ENCODE results near the gene FOXL3.

FOXL3 gene

GRCh38 chr7:325811-326210 lies 35.8 kb downstream of the FOXL3 start:
- no peak for DNase-seq
- ChIA-PET CTCF (interaction anchor here (1.4 kb wide), 1 partner anchor 310 kb away, joined by 5 read pairs; no protein-coding TSS in a partner anchor), POLR2A (no interaction called here)
- H3K4me1 ChIP-seq (ENCODE audit: control extremely low read depth in 1 of 4, control insufficient read depth in 4 of 4, insufficient read depth in 4 of 4, low read length in 3 of 4), result peaks cover 0 to 3% (median 1%) of the 10 kb centered on the region in 4 experiments
- H3K36me3 ChIP-seq (ENCODE audit: control insufficient read depth in 4 of 4, insufficient read depth in 4 of 4, low read length in 3 of 4), result no peaks in the 10 kb centered on the region
- no peak overlapping the region for H3K4me3 ChIP-seq (ENCODE audit: control insufficient read depth in 1 of 7, extremely low read depth in 1 of 7, insufficient read depth in 4 of 7, low read depth in 2 of 7, low read length in 6 of 7)
- peaks cover 0 to 7% (median 0%) of the 10 kb centered on the region in 5 experiments for H3K27me3 ChIP-seq (replicated peaks in 2 of 5; ENCODE audit: control insufficient read depth in 4 of 5, insufficient read depth in 5 of 5, low read length in 4 of 5)
- H3K9me3 ChIP-seq (ENCODE audit: control extremely low read depth in 1 of 5, control insufficient read depth in 4 of 5, insufficient read depth in 2 of 5, low read depth in 1 of 5, low read length in 4 of 5), result peaks cover 0 to 6% (median 3%) of the 10 kb centered on the region in 5 experiments
- WGBS (ENCODE audit: insufficient coverage), result over 99% methylated on average over 11 of the region's 11 CpGs
- H3K27ac ChIP-seq (ENCODE audit: insufficient read depth in 1 of 2, low read depth in 1 of 2, low read length in 2 of 2, poor library complexity in 1 of 2, severe bottlenecking in 2 of 2), result no peak overlapping the region

- H3K27me3 ChIP-seq (replicated peaks in 2 of 5; ENCODE audit: control insufficient read depth in 4 of 5, insufficient read depth in 5 of 5, low read length in 4 of 5), result peaks cover 0 to 7% (median 3%) of the 10 kb centered on the region in 5 experiments
- no peak overlapping the region for H3K4me3 ChIP-seq (ENCODE audit: control insufficient read depth in 1 of 7, extremely low read depth in 1 of 7, insufficient read depth in 4 of 7, low read depth in 2 of 7, low read length in 6 of 7)
- H3K36me3 ChIP-seq (ENCODE audit: control insufficient read depth in 4 of 4, insufficient read depth in 4 of 4, low read length in 3 of 4), result no peaks in the 10 kb centered on the region
- no peak overlapping the region for H3K27ac ChIP-seq (ENCODE audit: insufficient read depth in 1 of 2, low read depth in 1 of 2, low read length in 2 of 2, poor library complexity in 1 of 2, severe bottlenecking in 2 of 2)
- ChIA-PET CTCF (interaction anchor here (0.5 to 1.4 kb wide), 4 partner anchors 282 to 311 kb away, joined by 3 to 5 read pairs (median 3); no protein-coding TSS in a partner anchor), POLR2A (no interaction called here)
- H3K4me1 ChIP-seq (ENCODE audit: control extremely low read depth in 1 of 4, control insufficient read depth in 4 of 4, insufficient read depth in 4 of 4, low read length in 3 of 4), result peaks cover 0 to 3% (median 1%) of the 10 kb centered on the region in 4 experiments
- DNase-seq, result no peak
- peaks cover 0 to 6% (median 3%) of the 10 kb centered on the region in 5 experiments for H3K9me3 ChIP-seq (ENCODE audit: control extremely low read depth in 1 of 5, control insufficient read depth in 4 of 5, insufficient read depth in 2 of 5, low read depth in 1 of 5, low read length in 4 of 5)
- 98% methylated on average over 8 of the region's 9 CpGs for WGBS (ENCODE audit: insufficient coverage)
These were observed 36.3 kb downstream of the FOXL3 start for GRCh38 chr7:326273-326672.

- ChIA-PET CTCF (interaction anchor here (0.5 to 1.4 kb wide), 3 partner anchors 282 to 310 kb away, joined by 3 read pairs; no protein-coding TSS in a partner anchor), POLR2A (no interaction called here)
- peaks cover 0 to 6% (median 3%) of the 10 kb centered on the region in 5 experiments for H3K9me3 ChIP-seq (ENCODE audit: control extremely low read depth in 1 of 5, control insufficient read depth in 4 of 5, insufficient read depth in 2 of 5, low read depth in 1 of 5, low read length in 4 of 5)
- H3K27me3 ChIP-seq (replicated peaks in 2 of 5; ENCODE audit: control insufficient read depth in 4 of 5, insufficient read depth in 5 of 5, low read length in 4 of 5), result peaks cover 0 to 7% (median 3%) of the 10 kb centered on the region in 5 experiments
- DNase-seq, result no peak
- no peaks in the 10 kb centered on the region for H3K36me3 ChIP-seq (ENCODE audit: control insufficient read depth in 4 of 4, insufficient read depth in 4 of 4, low read length in 3 of 4)
- no peak overlapping the region for H3K4me3 ChIP-seq (ENCODE audit: control insufficient read depth in 1 of 7, extremely low read depth in 1 of 7, insufficient read depth in 4 of 7, low read depth in 2 of 7, low read length in 6 of 7)
- no peak overlapping the region for H3K27ac ChIP-seq (ENCODE audit: insufficient read depth in 1 of 2, low read depth in 1 of 2, low read length in 2 of 2, poor library complexity in 1 of 2, severe bottlenecking in 2 of 2)
- peaks cover 0 to 3% (median 1%) of the 10 kb centered on the region in 4 experiments for H3K4me1 ChIP-seq (ENCODE audit: control extremely low read depth in 1 of 4, control insufficient read depth in 4 of 4, insufficient read depth in 4 of 4, low read length in 3 of 4)
- 100% methylated on average over 6 of the region's 6 CpGs for WGBS (ENCODE audit: insufficient coverage)
These were observed 36.9 kb downstream of the FOXL3 start for GRCh38 chr7:326809-327232.

- ChIA-PET CTCF (interaction anchor here (0.8 to 1.4 kb wide), 2 partner anchors 308 to 309 kb away, joined by 3 read pairs; no protein-coding TSS in a partner anchor), POLR2A (no interaction called here)
- H3K4me3 ChIP-seq (ENCODE audit: control insufficient read depth in 1 of 7, extremely low read depth in 1 of 7, insufficient read depth in 4 of 7, low read depth in 2 of 7, low read length in 6 of 7), result no peak overlapping the region
- H3K27ac ChIP-seq (ENCODE audit: insufficient read depth in 1 of 2, low read depth in 1 of 2, low read length in 2 of 2, poor library complexity in 1 of 2, severe bottlenecking in 2 of 2), result no peak overlapping the region
- WGBS (ENCODE audit: insufficient coverage), result 98% methylated on average over 24 of the region's 29 CpGs
- DNase-seq, result no peak
- H3K27me3 ChIP-seq (replicated peaks in 2 of 5; ENCODE audit: control insufficient read depth in 4 of 5, insufficient read depth in 5 of 5, low read length in 4 of 5), result peaks cover 0 to 7% (median 3%) of the 10 kb centered on the region in 5 experiments
- H3K9me3 ChIP-seq (ENCODE audit: control extremely low read depth in 1 of 5, control insufficient read depth in 4 of 5, insufficient read depth in 2 of 5, low read depth in 1 of 5, low read length in 4 of 5), result peaks cover 0 to 6% (median 3%) of the 10 kb centered on the region in 5 experiments
- no peaks in the 10 kb centered on the region for H3K36me3 ChIP-seq (ENCODE audit: control insufficient read depth in 4 of 4, insufficient read depth in 4 of 4, low read length in 3 of 4)
- H3K4me1 ChIP-seq (ENCODE audit: control extremely low read depth in 1 of 4, control insufficient read depth in 4 of 4, insufficient read depth in 4 of 4, low read length in 3 of 4), result peaks cover 0 to 2% (median under 1%) of the 10 kb centered on the region in 4 experiments
These were observed 37.4 kb downstream of the FOXL3 start for GRCh38 chr7:327233-327931.

GRCh38 chr7:327991-328702 lies 38.2 kb downstream of the FOXL3 start:
- H3K27ac ChIP-seq (ENCODE audit: insufficient read depth in 1 of 2, low read depth in 1 of 2, low read length in 2 of 2, poor library complexity in 1 of 2, severe bottlenecking in 2 of 2), result no peak overlapping the region
- peaks cover 0 to 7% (median 4%) of the 10 kb centered on the region in 5 experiments for H3K27me3 ChIP-seq (replicated peaks in 2 of 5; ENCODE audit: control insufficient read depth in 4 of 5, insufficient read depth in 5 of 5, low read length in 4 of 5)
- H3K9me3 ChIP-seq (ENCODE audit: control extremely low read depth in 1 of 5, control insufficient read depth in 4 of 5, insufficient read depth in 2 of 5, low read depth in 1 of 5, low read length in 4 of 5), result peaks cover 0 to 6% (median 3%) of the 10 kb centered on the region in 5 experiments
- POLR2A ChIA-PET, result no interaction called here
- no peaks in the 10 kb centered on the region for H3K36me3 ChIP-seq (ENCODE audit: control insufficient read depth in 4 of 4, insufficient read depth in 4 of 4, low read length in 3 of 4)
- whole genome bisulfite sequencing (ENCODE audit: insufficient coverage), result 93% methylated on average over 21 of the region's 22 CpGs
- DNase-seq, result no peak
- CTCF ChIA-PET, result no interaction called here
- no peak overlapping the region for H3K4me3 ChIP-seq (ENCODE audit: control insufficient read depth in 1 of 7, extremely low read depth in 1 of 7, insufficient read depth in 4 of 7, low read depth in 2 of 7, low read length in 6 of 7)
- peaks cover 0 to 5% (median 3%) of the 10 kb centered on the region in 4 experiments for H3K4me1 ChIP-seq (ENCODE audit: control extremely low read depth in 1 of 4, control insufficient read depth in 4 of 4, insufficient read depth in 4 of 4, low read length in 3 of 4)

- no peaks in the 10 kb centered on the region for H3K36me3 ChIP-seq (ENCODE audit: control insufficient read depth in 4 of 4, insufficient read depth in 4 of 4, low read length in 3 of 4)
- no peak for DNase-seq
- 98% methylated on average over 16 of the region's 18 CpGs for WGBS (ENCODE audit: insufficient coverage)
- CTCF ChIA-PET, result interaction anchor here (0.7 to 4.0 kb wide), 3 partner anchors 231 to 435 kb away, joined by 3 to 44 read pairs (median 5); no protein-coding TSS in a partner anchor
- H3K4me1 ChIP-seq (ENCODE audit: control extremely low read depth in 1 of 4, control insufficient read depth in 4 of 4, insufficient read depth in 4 of 4, low read length in 3 of 4), result peaks cover 0 to 6% (median 3%) of the 10 kb centered on the region in 4 experiments
- peaks cover 0 to 5% (median 2%) of the 10 kb centered on the region in 5 experiments for H3K27me3 ChIP-seq (replicated peaks in 2 of 5; ENCODE audit: control insufficient read depth in 4 of 5, insufficient read depth in 5 of 5, low read length in 4 of 5)
- POLR2A ChIA-PET, result no interaction called here
- H3K4me3 ChIP-seq (ENCODE audit: control insufficient read depth in 1 of 7, extremely low read depth in 1 of 7, insufficient read depth in 4 of 7, low read depth in 2 of 7, low read length in 6 of 7), result no peak overlapping the region
- peaks cover 0 to 13% (median 3%) of the 10 kb centered on the region in 5 experiments for H3K9me3 ChIP-seq (ENCODE audit: control extremely low read depth in 1 of 5, control insufficient read depth in 4 of 5, insufficient read depth in 2 of 5, low read depth in 1 of 5, low read length in 4 of 5)
- H3K27ac ChIP-seq (ENCODE audit: insufficient read depth in 1 of 2, low read depth in 1 of 2, low read length in 2 of 2, poor library complexity in 1 of 2, severe bottlenecking in 2 of 2), result no peak overlapping the region
These were observed 39.8 kb downstream of the FOXL3 start for GRCh38 chr7:329691-330281.

All from common myeloid progenitor, CD34-positive (primary cell).